Measurements from ENCODE around the gene SUGCT.

SUGCT gene

DNA sequence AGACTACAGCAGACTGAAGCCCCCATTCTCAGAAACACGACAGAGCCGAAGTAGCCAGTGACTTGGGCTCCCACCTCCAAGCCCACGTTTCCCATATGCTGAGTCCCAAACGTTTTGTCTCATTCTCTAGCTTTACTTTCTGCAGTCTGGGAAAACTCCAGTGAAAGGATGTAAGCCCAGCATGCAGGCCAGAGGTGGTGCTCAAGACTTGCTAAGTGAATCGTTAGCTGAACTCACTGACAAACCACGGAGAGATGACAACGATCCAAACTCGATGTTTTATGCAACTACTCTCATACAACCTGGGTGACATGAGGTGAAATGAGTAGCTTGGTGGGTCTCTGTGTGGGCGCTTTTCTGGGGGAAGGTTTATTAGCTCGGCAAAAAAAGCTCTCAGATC lies 731.8 kb downstream of the SUGCT start:
- TF ChIP-seq, protein P1, sequence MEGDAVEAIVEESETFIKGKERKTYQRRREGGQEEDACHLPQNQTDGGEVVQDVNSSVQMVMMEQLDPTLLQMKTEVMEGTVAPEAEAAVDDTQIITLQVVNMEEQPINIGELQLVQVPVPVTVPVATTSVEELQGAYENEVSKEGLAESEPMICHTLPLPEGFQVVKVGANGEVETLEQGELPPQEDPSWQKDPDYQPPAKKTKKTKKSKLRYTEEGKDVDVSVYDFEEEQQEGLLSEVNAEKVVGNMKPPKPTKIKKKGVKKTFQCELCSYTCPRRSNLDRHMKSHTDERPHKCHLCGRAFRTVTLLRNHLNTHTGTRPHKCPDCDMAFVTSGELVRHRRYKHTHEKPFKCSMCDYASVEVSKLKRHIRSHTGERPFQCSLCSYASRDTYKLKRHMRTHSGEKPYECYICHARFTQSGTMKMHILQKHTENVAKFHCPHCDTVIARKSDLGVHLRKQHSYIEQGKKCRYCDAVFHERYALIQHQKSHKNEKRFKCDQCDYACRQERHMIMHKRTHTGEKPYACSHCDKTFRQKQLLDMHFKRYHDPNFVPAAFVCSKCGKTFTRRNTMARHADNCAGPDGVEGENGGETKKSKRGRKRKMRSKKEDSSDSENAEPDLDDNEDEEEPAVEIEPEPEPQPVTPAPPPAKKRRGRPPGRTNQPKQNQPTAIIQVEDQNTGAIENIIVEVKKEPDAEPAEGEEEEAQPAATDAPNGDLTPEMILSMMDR (conservative IDR thresholded peaks at IDR 0.05): peak; percentile 45
- H3K27ac ChIP-seq: no peak overlapping the region

DNA sequence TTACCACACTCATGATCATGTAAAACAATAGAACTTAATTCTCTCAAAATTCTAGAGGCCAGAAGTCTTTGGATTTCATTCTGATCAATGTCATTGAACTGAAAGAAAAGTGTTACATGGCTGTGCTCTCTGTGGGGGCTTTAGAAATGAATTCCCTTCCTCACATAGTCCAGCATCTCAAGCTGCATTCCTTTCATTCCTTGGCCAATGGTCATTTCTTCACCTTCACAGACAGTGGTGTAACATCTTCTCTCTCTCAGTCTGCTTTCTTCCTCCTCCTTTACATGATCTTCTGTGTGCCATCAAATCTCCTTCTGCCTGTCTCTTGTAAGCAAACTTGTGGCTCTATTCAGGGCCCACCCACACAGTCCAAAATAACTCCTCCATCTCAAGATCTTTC lies 735.3 kb downstream of the SUGCT start:
- TF ChIP-seq, protein P1 (conservative IDR thresholded peaks at IDR 0.05): no peak
- no peak overlapping the region for H3K27ac ChIP-seq

DNA sequence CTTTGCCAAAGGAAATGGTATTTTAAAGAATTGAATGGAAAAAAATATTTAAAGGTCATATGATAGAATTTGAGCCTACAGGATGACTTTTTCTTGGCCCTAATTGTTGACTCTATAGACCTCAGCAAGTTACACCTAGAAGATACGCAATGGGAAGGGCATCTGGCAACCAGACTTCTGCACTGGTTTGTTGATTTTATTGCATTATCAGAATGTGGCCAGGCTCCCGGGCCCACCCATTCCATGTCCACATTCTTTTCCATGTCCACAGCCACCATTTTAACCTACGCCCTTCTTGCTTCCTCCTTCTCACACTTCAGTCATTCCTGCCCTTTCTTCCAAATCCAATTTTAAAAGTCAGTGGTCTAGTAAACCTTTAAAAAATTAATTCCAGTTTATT lies 738.4 kb downstream of the SUGCT start:
- TF ChIP-seq, protein P1 (conservative IDR thresholded peaks at IDR 0.05): no peak

DNA sequence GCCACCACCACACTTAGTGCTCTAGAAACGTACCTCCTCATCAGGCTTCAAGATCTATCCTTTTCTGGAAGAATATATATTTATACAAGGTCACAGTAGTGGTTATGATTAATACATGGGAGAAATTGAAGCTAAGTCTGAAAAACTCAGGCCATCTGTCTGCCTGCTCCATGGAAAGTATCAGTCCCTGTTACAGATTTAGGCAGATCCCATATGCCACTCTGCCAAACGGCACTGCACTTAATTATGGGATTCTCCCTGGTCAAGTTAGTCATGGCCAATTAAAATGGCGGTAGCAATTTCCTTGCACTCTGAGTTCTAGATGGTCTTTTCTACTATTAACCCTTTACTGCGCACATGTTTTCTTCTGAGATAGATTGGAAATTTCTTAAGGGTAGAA lies 740.0 kb downstream of the SUGCT start:
- H3K27ac ChIP-seq: no peak overlapping the region
- TF ChIP-seq, protein P1 (conservative IDR thresholded peaks at IDR 0.05): no peak

More for the DNA sequence above, 738.4 kb downstream of the SUGCT start:
- H3K27ac ChIP-seq: no peak overlapping the region

DNA sequence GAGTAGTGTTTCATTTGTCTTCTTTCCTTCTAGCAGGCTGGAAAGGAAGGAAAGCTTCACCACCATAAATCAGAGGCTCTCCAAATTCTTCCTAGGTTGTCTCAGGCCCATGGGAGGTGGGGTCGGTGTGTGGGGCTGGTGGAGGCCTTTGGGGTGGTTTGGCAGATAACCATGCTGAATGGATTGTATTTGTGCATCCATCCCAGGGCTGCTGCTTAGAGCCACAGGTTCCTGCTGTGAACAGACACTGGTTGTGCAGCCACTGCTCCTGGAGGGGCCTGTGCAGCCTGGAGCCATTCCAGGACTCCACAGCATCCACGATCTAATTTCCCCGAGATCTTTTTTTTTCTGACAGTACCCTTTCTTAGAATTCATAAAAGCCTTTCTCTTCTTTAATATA lies 741.8 kb downstream of the SUGCT start:
- H3K27ac ChIP-seq: no peak overlapping the region
- TF ChIP-seq, protein P1 (conservative IDR thresholded peaks at IDR 0.05): no peak

DNA sequence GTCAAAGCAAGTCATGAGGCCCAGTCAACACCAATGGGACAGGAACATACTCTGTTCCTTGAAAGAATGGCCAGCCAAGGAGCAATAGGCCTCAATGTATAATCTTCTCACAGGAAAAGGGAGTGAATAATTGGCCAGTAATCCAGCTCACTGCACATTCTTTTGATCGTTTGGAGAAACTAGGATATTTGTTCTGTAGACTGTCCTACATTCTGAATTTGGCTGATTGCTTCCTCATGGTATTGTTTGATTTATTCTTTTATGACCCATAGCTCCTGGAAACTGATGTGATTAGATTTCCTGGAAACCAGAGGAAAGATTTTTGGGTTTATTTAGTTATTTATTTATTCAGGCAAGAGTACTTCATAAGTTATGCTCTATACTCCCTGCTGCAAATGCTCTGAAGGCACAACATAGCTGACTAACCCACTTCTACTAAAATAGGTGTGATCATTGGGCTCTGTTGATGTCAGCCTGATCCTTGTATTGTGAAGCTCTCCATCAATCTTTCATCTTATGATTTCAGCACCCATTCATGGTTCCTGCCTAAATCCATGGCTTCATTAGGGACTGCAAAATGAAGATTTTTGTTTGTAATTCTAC lies 745.2 kb downstream of the SUGCT start:
- peak overlapping the region; percentile 9; the same call in 1 of the 2 replicates for H3K27ac ChIP-seq
- TF ChIP-seq, protein P1 (conservative IDR thresholded peaks at IDR 0.05): no peak

DNA sequence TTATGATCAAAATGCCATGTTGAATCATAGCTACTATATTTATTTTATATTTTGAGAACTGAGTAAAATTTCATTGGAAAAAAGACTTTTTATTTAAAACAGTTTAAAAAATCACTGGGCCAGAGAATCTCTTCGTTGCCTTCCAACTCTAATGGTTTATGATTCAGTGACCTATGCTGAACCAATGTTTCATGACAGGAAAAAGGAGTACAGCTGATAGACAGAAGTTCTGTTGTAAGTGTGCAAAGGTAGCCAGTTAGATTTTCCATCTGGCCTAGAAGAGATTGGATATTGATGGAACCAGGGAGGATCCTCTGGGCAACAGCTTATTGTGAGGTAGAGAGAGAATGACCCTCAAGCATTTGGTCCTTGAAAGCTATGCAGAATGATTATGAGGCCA lies 745.8 kb downstream of the SUGCT start:
- TF ChIP-seq, protein P1 (conservative IDR thresholded peaks at IDR 0.05): no peak
- H3K27ac ChIP-seq: no peak overlapping the region
